Loucy (cell line): ENCODE results near the gene GNAQ.
A peak's percentile ranks its signal among the peaks of the same experiment; 100 is the strongest.

Experiments
- H2AFZ ChIP-seq: fragments of 200-600 bp; sonication (generic); 2 replicates; pipeline ENCODE4 v1.6.0; 2016; ENCODE audit warnings: antibody characterized with exemption, mild to moderate bottlenecking, low read length, moderate library complexity
- H3F3A ChIP-seq: fragments of 200-600 bp; 2 replicates; pipeline ENCODE4 v1.6.0; 2016; ENCODE audit warnings: antibody characterized with exemption, low read depth, mild to moderate bottlenecking
- H3K27me3 ChIP-seq: fragments of 200-600 bp; sonication (generic); 2 replicates; pipeline ENCODE4 v1.6.1; 2014; ENCODE audit warnings: low read length, mild to moderate bottlenecking; ENCODE audit not compliant: insufficient read depth, poor library complexity, severe bottlenecking
- H3K36me3 ChIP-seq: fragments of 200-600 bp; sonication (generic); 2 replicates; pipeline ENCODE4 v1.6.1; 2016; ENCODE audit warnings: low read length; ENCODE audit not compliant: insufficient read depth
- H3K4me1 ChIP-seq: fragments of 200-600 bp; sonication (generic); 2 replicates; pipeline ENCODE4 v1.5.1; 2014; ENCODE audit warnings: low read length, mild to moderate bottlenecking; ENCODE audit not compliant: insufficient read depth, poor library complexity, severe bottlenecking
- H3K4me2 ChIP-seq: fragments of 200-600 bp; sonication (generic); 2 replicates; pipeline ENCODE4 v1.6.0; 2014; ENCODE audit warnings: antibody characterized with exemption, low read length, low read depth, mild to moderate bottlenecking; ENCODE audit not compliant: poor library complexity, severe bottlenecking
- H3K4me3 ChIP-seq: fragments of 200-600 bp; sonication (generic); 2 replicates; pipeline ENCODE4 v1.5.1; 2014; ENCODE audit warnings: low read length, mild to moderate bottlenecking, mixed read lengths; ENCODE audit not compliant: poor library complexity, severe bottlenecking
- H3K79me2 ChIP-seq: fragments of 200-600 bp; sonication (generic); 2 replicates; pipeline ENCODE4 v1.6.1; 2014; ENCODE audit warnings: low read length; ENCODE audit not compliant: insufficient read depth
- H3K9ac ChIP-seq: fragments of 200-600 bp; sonication (generic); 2 replicates; pipeline ENCODE4 v1.6.0; 2014; ENCODE audit warnings: mild to moderate bottlenecking, low read depth, low read length, moderate library complexity; ENCODE audit not compliant: poor library complexity, severe bottlenecking
- H3K9me2 ChIP-seq: fragments of 200-600 bp; sonication (generic); replicated peaks from 2 replicates; pipeline ENCODE4 v1.6.1; 2016; ENCODE audit warnings: low read depth, low read length, mixed read lengths
- H3K9me3 ChIP-seq: fragments of 200-600 bp; sonication (generic); 2 replicates; pipeline ENCODE4 v1.6.1; 2014; ENCODE audit warnings: mild to moderate bottlenecking, antibody characterized with exemption, low read length, low read depth; ENCODE audit not compliant: insufficient read depth
- H4K20me1 ChIP-seq: fragments of 200-600 bp; sonication (generic); 2 replicates; pipeline ENCODE4 v1.6.0; 2014; ENCODE audit warnings: antibody characterized with exemption, low read length, mild to moderate bottlenecking; ENCODE audit not compliant: insufficient read depth, poor library complexity, severe bottlenecking
- CTCF ChIP-seq: fragments of 200-600 bp; sonication (generic); conservative IDR thresholded peaks from 2 replicates; pipeline ENCODE4 v1.5.1; 2014; ENCODE audit warnings: mild to moderate bottlenecking, antibody characterized with exemption, low read length
- EZH2phosphoT487 ChIP-seq: fragments of 200-600 bp; IDR thresholded peaks from 2 replicates; pipeline ENCODE4 v1.6.1; 2018; ENCODE audit warnings: antibody characterized with exemption, mild to moderate bottlenecking, moderate library complexity, borderline replicate concordance

Gene GNAQ

GRCh38 chr9:78015241-78015640 lies 16.4 kb downstream of the GNAQ start:
- no peaks in the 10 kb centered on the region for H3K9me2 ChIP-seq
- H3F3A ChIP-seq = no peaks in the 10 kb centered on the region; the same call in 1 of the 2 replicates
- no peaks in the 10 kb centered on the region for H3K9me3 ChIP-seq
- no peak overlapping the region for H2AFZ ChIP-seq
- no peak overlapping the region for H3K4me3 ChIP-seq
- H3K4me1 ChIP-seq = peaks cover 77% of the 10 kb centered on the region
- peaks cover 100% of the 10 kb centered on the region for H3K79me2 ChIP-seq
- H3K4me2 ChIP-seq = peak overlapping the region; percentile 99
- no peak overlapping the region for H3K9ac ChIP-seq
- peaks cover 95% of the 10 kb centered on the region for H4K20me1 ChIP-seq
- H3K27me3 ChIP-seq = no peaks in the 10 kb centered on the region
- 0 out of 2 replicates have a peak, but pooled peaks cover 6% of the 10 kb centered on the region for H3K36me3 ChIP-seq
- no peak for TF ChIP-seq CTCF
- TF ChIP-seq EZH2phosphoT487 = no peak

- Histone ChIP-seq H3K27me3 (no peaks in the 10 kb centered on the region), H3K9me2 (no peaks in the 10 kb centered on the region), H3K9ac (no peak overlapping the region), H2AFZ (no peak overlapping the region), H3F3A (no peaks in the 10 kb centered on the region; the same call in 1 of the 2 replicates), H3K9me3 (no peaks in the 10 kb centered on the region), H3K79me2 (peaks cover 100% of the 10 kb centered on the region), H4K20me1 (peaks cover 95% of the 10 kb centered on the region), H3K36me3 (0 out of 2 replicates have a peak, but pooled peaks cover 6% of the 10 kb centered on the region), H3K4me3 (no peak overlapping the region), H3K4me1 (peaks cover 78% of the 10 kb centered on the region), H3K4me2 (peak overlapping the region; percentile 99)
- TF ChIP-seq EZH2phosphoT487 (no peak), CTCF (no peak)
Measured at GRCh38 chr9:78014776-78015175, 16.8 kb downstream of the GNAQ start.

GRCh38 chr9:78013934-78014333 lies 17.7 kb downstream of the GNAQ start:
- Histone ChIP-seq H3K4me2 (peak overlapping the region; percentile 99), H3K36me3 (0 out of 2 replicates have a peak, but pooled peaks cover 6% of the 10 kb centered on the region), H3K27me3 (no peaks in the 10 kb centered on the region), H3K9me2 (no peaks in the 10 kb centered on the region), H3K4me1 (peaks cover 80% of the 10 kb centered on the region), H3K9ac (no peak overlapping the region), H3K9me3 (no peaks in the 10 kb centered on the region), H4K20me1 (peaks cover 96% of the 10 kb centered on the region), H2AFZ (no peak overlapping the region), H3K4me3 (no peak overlapping the region), H3F3A (no peaks in the 10 kb centered on the region; the same call in 1 of the 2 replicates), H3K79me2 (peaks cover 100% of the 10 kb centered on the region)
- no peak for TF ChIP-seq CTCF
- no peak for TF ChIP-seq EZH2phosphoT487
